ENCODE data around the gene PTPRN2.

Gene PTPRN2

GRCh38 chr7:158030566-158030965 is 557.1 kb downstream of the PTPRN2 start:
- no peak for DNase-seq

GRCh38 chr7:158030071-158030470 is 557.6 kb downstream of the PTPRN2 start:
- DNase-seq: no peak

GRCh38 chr7:158029509-158029908 is 558.1 kb downstream of the PTPRN2 start:
- DNase-seq: no peak

DNA sequence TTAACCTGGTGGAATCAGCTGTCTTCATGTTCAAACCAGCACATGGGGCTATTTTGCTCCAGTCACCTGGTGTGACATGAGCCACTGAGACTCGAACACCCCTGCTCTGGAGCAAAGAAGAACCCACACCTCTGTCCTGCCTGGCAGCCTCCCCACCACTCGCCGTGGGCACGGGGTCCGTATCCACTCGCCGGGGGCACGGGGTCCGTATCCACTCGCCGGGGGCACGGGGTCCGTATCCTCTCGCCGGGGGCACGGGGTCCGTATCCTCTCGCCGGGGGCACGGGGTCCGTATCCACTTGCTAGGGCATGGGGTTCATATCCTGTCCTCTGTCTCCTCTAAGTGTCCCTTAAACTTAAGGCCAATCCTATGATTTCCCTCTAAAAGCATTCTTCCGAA is 558.7 kb downstream of the PTPRN2 start:
- no peak for DNase-seq

GRCh38 chr7:158028290-158028941 is 559.2 kb downstream of the PTPRN2 start:
- no peak for DNase-seq

- DNase-seq: no peak
Measured at GRCh38 chr7:158027646-158028045, 560.0 kb downstream of the PTPRN2 start.

- no peak for DNase-seq
Measured at GRCh38 chr7:158026636-158027265, 560.9 kb downstream of the PTPRN2 start.

GRCh38 chr7:158025686-158026600 is 561.7 kb downstream of the PTPRN2 start:
- no peak for DNase-seq

GRCh38 chr7:158024881-158025280 is 562.7 kb downstream of the PTPRN2 start:
- no peak for DNase-seq

DNA sequence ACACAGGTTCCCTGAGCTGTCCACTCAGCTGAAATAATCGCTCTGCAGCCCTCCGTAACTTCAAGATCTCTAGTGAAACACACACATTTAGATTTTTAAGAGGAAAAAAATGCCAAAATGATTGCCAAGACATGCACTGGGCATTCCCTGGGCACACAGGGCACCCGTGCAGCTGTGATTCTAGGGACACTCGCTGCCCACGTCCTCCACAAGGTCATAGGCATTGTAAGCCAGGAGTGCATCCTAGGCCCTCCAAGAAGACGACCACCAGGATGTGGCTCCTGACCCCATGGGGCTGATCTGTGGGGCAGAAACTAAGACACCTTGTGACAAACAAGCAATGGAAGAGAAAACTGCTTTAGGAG is 563.3 kb downstream of the PTPRN2 start:
- DNase-seq: no peak

- no peak for DNase-seq
Measured at GRCh38 chr7:158023681-158024350, 563.8 kb downstream of the PTPRN2 start.

DNA sequence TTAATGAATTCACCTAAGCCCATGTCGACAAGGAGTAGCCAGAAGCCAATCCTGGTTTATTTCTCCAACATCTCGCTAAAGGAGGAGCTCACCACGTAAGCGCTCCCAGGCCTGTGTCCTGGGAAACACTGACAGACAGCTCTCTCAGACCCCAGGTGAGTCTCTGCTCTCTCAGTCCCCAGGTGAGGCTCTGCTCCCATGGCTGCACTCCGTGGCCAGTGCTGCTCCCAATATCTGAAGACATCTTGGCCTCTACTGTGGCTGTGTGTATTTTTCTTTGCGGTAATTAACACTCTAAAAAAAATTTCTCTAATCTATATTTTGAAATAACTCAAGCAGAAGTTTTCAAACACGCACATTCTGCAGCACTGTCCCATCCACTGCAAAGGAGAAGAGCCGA is 564.5 kb downstream of the PTPRN2 start:
- no peak for DNase-seq

GRCh38 chr7:158022601-158023000 is 565.0 kb downstream of the PTPRN2 start:
- DNase-seq: no peak

DNA sequence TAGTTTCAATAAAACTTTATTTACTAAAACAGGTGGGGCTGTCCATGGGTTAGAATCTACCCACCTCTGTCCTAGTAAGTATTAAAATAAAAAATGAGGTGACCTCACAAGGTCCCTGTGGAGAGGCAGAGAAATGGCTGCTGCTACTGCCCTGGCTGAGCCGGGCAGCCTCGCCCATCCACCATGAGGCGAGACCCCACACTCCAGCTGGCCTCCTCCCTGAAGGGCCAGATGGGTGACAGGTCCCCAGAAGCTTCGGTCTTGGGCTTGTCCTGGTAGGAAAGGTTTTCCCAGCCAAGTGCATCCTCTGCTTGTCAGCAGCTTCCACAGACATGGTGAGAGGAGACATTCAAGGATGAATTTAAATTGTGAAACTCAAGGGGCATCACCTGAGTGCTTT is 565.8 kb downstream of the PTPRN2 start:
- DNase-seq: no peak

DNA sequence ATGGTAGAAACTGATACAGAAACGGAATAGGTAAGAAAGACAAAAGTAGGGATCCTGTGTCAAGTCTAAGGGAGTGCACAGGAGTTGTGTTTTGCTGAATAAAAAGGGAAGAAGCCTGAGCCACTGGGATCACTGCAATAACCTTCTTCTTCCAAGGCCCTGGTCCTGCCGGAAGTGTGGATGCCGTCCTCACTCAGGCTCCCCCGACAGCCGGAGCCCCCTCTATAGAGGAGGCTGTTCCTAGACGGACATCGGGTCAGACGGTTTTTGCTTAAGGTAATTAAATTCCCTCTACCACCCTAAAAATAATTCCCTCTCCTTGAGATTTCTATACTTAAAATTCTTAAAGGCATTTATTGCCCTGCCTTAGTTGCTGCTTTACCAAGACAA is 566.9 kb downstream of the PTPRN2 start:
- DNase-seq: no peak

DNA sequence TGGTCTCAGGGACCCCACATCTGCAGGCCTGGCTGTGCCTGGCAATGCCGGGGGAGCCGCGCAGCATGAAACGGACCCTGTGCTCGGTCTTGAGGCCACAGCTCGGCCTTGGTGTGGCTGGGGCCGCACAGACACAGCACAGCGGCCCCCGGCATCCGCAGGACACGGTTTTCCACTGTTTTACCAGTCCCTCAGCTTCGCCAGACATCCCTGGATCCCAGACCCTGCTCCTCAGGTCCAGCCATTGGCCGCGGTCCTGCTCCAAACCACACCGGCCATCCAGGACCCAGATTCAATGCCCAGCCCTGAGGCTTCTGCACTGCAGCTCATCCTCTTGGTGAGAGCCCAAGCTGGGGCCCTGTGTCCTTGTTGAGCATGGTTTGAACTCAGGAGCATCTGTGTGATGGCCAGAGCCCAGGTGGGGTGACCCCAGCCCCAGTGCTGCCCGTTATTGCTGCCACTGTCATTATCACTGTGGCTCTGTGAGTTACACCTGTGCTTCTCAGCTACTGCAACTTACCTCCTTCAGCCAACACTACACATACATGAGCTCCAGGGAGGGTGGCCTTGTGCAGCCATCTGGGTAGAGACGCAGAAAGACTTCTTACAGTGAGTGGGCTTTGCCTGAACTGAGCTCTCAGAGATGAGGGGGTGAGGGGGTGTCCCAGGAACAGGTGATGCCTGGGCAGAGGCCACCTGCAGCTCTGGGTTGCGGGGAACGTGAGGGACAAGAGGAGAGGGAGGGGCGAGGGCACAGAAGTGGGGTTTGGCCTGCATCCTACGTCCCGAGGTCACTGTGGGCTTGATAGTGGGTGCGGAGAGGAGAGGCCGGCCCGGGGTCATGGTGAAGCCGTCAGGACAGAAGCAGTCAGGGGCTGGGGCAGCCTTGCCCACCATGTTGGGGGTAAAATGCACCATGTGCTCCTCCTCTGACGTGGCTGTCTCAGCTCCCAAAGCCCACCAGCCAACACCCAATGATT is 567.6 kb downstream of the PTPRN2 start:
- DNase-seq: no peak

DNA sequence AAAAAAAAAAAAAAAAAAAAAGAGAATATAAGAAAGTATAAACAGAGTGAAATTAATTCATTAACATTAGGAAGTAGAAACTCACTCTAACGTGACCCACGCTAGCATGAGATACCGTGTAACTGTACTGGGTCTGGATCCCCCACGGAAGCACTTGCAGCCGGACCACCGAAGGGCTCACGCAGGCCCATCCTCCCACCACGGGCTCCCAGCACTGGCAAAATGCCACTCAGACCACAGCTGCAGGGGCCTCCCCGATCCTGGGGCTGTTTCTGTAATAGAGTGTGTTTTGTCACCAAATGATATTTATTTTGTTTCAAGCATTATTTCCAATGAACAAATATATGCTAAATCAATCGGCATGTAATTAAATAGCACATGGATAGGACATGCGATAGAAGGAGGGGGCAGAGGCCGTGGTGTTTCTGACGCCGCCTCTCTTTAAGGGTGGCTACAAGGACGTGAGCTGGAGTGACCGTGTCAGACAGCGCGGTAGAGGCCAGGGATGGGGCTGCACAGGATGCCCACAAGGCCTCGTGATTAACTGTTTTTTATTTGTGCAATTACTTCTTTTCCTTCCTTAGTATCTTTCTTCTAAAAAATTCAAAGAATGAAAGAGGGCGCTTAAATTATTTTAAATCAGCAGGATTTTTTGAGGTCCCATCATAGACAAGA is 568.5 kb downstream of the PTPRN2 start:
- no peak for DNase-seq

GRCh38 chr7:158018098-158018762 is 569.4 kb downstream of the PTPRN2 start:
- no peak for DNase-seq

- DNase-seq: no peak
Measured at GRCh38 chr7:158017111-158018097, 570.2 kb downstream of the PTPRN2 start.
